HG03196 (cell line): ENCODE data around the gene LYST.

Experiments
- ATAC-seq: cut with Tn5 transposase; IDR thresholded peaks from one replicate; pipeline ENCODE4 v1.9.1; 2021; ENCODE audit not compliant: unreplicated experiment

LYST gene

GRCh38 chr1:235725434-235725833 is 141.3 kb downstream of the LYST start:
- no peak for ATAC-seq

GRCh38 chr1:235724730-235725129 is 142.0 kb downstream of the LYST start:
- ATAC-seq = no peak

GRCh38 chr1:235722858-235723257 is 143.8 kb downstream of the LYST start:
- no peak for ATAC-seq

DNA sequence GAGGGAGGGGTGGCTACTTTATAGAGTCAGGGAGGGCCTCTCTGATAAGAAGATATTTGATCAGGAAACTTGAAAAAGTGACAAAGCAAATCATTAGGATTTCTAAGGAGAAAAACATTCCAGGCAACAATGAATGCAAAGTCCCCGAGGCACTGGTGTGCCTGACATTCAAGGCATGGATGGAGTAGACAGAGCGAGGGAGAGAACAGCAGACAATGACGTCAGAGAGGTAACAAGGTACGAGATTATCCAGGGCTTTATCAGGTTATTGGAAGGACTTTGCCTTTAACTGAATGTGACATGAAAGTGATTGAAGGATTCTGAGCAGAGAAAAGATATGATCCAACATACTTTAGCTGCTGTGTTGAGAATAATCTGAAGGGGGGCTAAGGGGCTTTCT is 144.7 kb downstream of the LYST start:
- ATAC-seq = no peak

GRCh38 chr1:235720544-235720943 is 146.2 kb downstream of the LYST start:
- ATAC-seq = no peak

- no peak for ATAC-seq
These were observed 152.4 kb downstream of the LYST start for GRCh38 chr1:235714205-235714897.

DNA sequence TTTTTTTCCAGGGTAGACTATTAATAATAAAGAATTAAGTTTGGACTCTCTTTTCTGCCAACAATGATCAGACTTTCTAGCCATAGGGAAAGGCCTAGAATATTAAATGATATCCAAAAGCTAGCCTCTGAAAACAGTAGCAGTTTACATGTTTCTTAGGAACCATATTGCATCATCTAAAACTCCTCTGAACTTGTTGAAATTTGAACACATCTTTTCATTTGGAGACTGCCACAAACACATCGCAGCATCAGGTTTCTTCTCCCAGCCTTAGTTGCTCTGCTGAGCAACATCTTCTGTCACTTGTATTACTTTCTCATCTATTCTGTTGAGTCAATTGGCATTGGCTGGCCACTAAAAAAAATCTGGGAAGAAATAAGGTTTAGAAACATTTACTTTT is 153.9 kb downstream of the LYST start:
- ATAC-seq = no peak

DNA sequence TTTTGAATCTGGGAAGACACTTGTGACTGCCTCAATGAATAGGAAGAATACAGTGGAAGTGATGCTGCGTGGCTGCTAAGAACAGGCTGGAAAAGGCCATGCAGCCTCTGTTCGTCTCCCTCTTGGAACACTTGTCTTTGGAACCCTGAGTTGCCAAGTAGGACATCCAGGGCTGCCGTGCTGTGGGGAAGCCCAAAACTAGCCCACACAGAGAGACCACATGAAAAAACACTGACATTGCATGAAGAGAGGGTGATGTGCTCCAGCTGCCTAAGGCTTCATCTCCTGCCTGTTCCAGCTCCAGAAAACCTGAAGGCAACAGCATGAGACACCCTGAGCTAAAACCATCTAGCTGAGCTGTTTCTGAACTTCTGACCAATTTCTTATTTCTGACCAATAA is 156.0 kb downstream of the LYST start:
- no peak for ATAC-seq

- ATAC-seq = no peak
These were observed 157.7 kb downstream of the LYST start for GRCh38 chr1:235709018-235709417.

- no peak for ATAC-seq
These were observed 158.2 kb downstream of the LYST start for GRCh38 chr1:235708390-235708962.

- ATAC-seq = no peak
These were observed 163.2 kb downstream of the LYST start for GRCh38 chr1:235703506-235703905.

DNA sequence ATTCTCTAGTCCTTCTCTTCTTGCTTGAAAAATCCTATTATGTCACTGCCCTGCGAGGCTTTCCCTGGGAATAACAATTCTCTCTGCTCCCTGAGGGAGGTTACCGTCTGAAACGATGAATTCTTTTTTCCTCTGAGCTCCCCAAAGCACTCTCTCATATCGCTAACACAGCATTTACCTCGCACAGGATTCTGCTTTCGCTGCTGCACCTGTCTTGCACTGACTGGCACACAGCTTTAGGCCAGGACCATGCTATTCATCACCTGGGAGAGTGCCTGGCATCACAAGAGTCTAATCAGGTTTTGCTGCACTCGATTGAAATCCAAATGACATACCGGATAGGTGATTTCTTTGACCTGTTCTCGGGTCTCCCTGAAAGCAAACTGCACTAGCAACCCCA is 164.3 kb downstream of the LYST start:
- no peak for ATAC-seq

GRCh38 chr1:235697508-235697907 is 169.2 kb downstream of the LYST start:
- ATAC-seq = no peak

- ATAC-seq = no peak
These were observed 177.3 kb downstream of the LYST start for GRCh38 chr1:235689356-235689755.

DNA sequence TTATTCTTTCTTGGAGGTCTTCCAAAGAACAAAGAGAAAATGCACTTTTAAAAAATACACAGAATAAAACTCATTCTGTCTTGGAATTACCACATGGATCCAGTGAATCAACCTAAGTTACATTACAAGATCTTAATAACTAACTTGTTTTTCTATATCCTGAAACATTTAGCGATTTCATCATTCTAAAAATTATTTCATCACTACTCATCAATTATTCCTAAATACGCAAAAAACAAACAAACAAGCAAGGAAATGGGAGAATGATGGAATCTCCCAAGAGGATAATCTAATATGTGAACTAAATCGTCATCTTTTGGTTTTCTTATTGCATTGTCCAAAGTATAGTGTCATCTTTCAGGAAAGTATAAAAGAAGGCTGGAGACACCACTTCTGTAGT is 178.6 kb downstream of the LYST start:
- ATAC-seq = no peak

DNA sequence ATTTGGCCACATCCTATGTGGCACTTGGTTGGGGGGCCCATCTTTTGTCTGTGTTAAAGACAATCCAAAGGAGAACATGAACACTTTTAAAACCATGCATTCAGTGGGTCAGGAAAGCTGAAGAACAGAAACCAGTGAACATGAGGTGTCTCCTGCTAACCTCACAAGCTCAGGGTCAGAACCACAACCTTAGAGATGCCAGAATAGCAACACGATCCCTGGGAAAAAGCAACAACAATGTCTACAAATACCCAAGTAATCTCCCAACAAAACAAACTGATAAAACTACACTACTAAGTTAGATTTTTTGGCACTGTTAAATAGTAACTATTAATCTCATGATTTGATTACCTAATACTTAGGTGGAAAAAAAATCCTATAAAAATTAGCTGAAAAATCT is 183.1 kb downstream of the LYST start:
- ATAC-seq = no peak

- ATAC-seq = no peak
These were observed 184.5 kb downstream of the LYST start for GRCh38 chr1:235682216-235682615.

DNA sequence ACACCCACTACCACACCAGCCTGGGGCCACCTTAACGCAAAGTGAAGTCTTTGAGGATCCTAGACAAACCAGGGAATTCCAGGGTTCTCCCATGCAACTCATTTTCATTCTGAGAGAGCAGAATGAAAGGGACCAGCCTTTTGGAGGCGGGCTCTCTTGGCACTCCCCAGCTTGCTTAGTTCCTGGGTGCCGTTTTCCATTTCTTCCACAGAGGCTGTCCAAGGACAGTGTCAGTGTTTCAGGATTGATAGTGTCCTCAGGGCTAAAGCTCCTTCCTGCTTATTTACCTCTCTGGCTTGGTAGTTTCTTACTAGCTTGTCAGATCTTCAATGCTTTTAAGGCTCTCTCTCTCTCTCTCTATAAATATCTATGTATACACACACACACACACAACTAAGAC is 187.1 kb downstream of the LYST start:
- ATAC-seq = no peak

- ATAC-seq = no peak
These were observed 187.7 kb downstream of the LYST start for GRCh38 chr1:235679005-235679404.

DNA sequence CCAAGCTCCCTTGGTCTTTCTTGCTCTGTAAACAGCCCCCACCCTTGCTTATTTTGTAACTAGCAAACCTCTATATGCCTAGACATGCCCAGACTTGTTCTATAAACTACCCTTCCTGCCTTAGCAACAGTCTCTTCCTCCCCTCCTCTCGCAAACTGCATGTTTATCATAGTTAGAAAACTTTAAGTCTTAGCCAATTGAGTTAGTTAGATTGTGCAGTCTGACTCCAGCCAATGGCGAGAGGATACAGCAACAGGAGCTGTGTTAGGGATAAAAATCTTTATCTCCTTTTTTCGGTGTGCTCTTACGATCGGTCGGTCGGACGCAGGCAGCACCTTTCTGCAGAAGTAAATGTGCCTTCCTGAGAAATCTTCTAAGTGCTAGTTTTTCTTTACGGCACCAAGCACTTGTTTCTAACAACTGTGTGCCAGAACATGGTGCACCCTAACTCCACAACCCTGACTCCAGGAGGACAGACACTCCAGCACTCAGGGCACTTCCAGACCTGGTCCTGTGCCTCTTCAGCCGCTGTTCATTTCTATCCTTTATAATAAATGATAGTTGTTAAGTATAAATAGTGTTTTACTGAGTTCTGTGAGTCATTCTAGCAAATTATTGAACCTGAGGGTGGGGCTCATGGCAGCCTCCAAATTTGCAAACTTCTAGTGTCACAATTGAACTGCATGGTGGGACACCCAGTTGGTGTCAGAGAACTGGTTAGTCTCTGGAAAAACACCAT is 191.4 kb downstream of the LYST start:
- no peak for ATAC-seq

DNA sequence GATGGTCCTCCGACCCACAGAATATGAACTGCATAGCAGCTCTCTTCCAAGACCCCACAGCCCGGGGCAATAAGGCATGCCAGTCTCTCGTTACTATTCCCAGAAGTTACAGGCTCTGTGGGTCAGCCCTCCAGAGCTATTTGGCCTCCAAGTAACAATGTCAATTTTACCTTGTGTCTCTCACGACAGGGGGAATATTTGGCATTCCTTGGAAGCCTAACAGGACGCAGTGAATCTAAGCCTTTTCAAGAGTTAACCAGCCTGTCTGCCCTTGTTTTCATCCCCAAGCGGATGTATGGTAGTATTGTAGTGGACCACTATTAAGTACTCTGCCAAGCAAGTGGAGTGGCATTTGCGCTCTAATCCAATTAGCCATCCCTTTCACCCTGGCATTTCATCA is 192.7 kb downstream of the LYST start:
- no peak for ATAC-seq

DNA sequence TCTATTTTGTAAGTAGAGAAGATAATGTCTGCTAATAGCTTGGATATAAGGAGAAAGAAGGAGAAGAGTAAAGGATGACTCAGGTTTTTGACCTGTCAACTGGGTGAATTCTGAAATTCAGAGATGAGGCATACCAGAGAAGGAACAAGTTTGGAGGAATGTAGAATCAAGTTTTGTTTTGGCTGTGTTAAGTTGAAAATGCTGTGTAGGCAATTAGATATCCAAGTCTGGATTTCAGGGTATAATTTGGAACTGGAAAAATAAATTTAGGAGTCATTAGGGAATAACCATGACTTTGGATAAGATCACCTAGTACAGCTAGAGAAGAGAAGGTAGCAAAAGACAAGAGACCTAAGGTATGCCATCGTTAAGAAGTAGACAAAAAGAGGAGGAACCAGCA is 194.7 kb downstream of the LYST start:
- no peak for ATAC-seq
